Uterus (tissue), 2 donors: Measurements from ENCODE around the gene LRCOL1.

Experiments used
- CTCF ChIP-seq, 4 experiments: fragments of 200-600 bp in 2 of 4; fragments of 450-650 bp in 2 of 4; sonication (generic) in 2 of 4; IDR thresholded peaks; one replicate each; pipeline ENCODE4 v1.5.1; 2016 to 2019; ENCODE audit warnings: antibody characterized with exemption in 4 of 4, mild to moderate bottlenecking in 2 of 4, moderate library complexity in 1 of 4
- POLR2A ChIP-seq, 2 donors: fragments of 450-650 bp; IDR thresholded peaks; one replicate each; pipeline ENCODE4 v1.6.1; 2016; ENCODE audit warnings: antibody characterized with exemption in 2 of 2, mild to moderate bottlenecking in 1 of 2, moderate library complexity in 1 of 2

- TF ChIP-seq CTCF (IDR thresholded peaks at IDR 0.05) = no peak
- no peak for TF ChIP-seq POLR2A (IDR thresholded peaks at IDR 0.05)
Measured at GRCh38 chr12:132621657-132622435, 11.5 kb upstream of the LRCOL1 start.
